GM18520 (cell line): ENCODE results near the gene CAB39.
A peak's percentile ranks its signal among the peaks of the same experiment; 100 is the strongest.
"Not testable (repeated sequence)": the region's sequence is repeated elsewhere in the genome, so short reads cannot be mapped to it uniquely, and the experiment has no call there.

ENCODE experiments used
- ATAC-seq: cut with Tn5 transposase; IDR thresholded peaks from one replicate; pipeline ENCODE4 v1.9.1; 2021; ENCODE audit not compliant: unreplicated experiment

Gene CAB39

GRCh38 chr2:230713331-230714135 is 891 bp downstream of the CAB39 start:
- ATAC-seq = peak; percentile 8

- ATAC-seq = no peak
These were observed 1.5 kb downstream of the CAB39 start for GRCh38 chr2:230714136-230714480.

GRCh38 chr2:230715201-230715600 is 2.6 kb downstream of the CAB39 start:
- ATAC-seq = no peak

- ATAC-seq = no peak
These were observed 3.9 kb downstream of the CAB39 start for GRCh38 chr2:230716588-230716987.

GRCh38 chr2:230717600-230717999 is 5.0 kb downstream of the CAB39 start:
- ATAC-seq = no peak

GRCh38 chr2:230719340-230719739 is 6.7 kb downstream of the CAB39 start:
- ATAC-seq = no peak

- no peak for ATAC-seq
These were observed 9.1 kb downstream of the CAB39 start for GRCh38 chr2:230721712-230722111.

GRCh38 chr2:230722207-230722885 is 9.7 kb downstream of the CAB39 start:
- ATAC-seq = no peak

GRCh38 chr2:230723363-230723762 is 10.7 kb downstream of the CAB39 start:
- no peak for ATAC-seq

- ATAC-seq = not testable (repeated sequence)
These were observed 12.3 kb downstream of the CAB39 start for GRCh38 chr2:230724957-230725356.

GRCh38 chr2:230731512-230731911 is 18.9 kb downstream of the CAB39 start:
- ATAC-seq = no peak

GRCh38 chr2:230732914-230733401 is 20.3 kb downstream of the CAB39 start:
- no peak for ATAC-seq

- no peak for ATAC-seq
These were observed 21.9 kb downstream of the CAB39 start for GRCh38 chr2:230734247-230735175.

- ATAC-seq = no peak
These were observed 23.2 kb downstream of the CAB39 start for GRCh38 chr2:230735884-230736283.

- no peak for ATAC-seq
These were observed 24.7 kb downstream of the CAB39 start for GRCh38 chr2:230737300-230737699.

- ATAC-seq = no peak
These were observed 25.2 kb downstream of the CAB39 start for GRCh38 chr2:230737791-230738226.

- no peak for ATAC-seq
These were observed 25.8 kb downstream of the CAB39 start for GRCh38 chr2:230738391-230738811.

- no peak for ATAC-seq
These were observed 26.3 kb downstream of the CAB39 start for GRCh38 chr2:230738924-230739323.

- no peak for ATAC-seq
These were observed 27.3 kb downstream of the CAB39 start for GRCh38 chr2:230739961-230740360.

GRCh38 chr2:230742781-230743180 is 30.1 kb downstream of the CAB39 start:
- ATAC-seq = no peak

- no peak for ATAC-seq
These were observed 33.6 kb downstream of the CAB39 start for GRCh38 chr2:230746213-230746612.
